Motor neuron (in vitro differentiated cells): ENCODE results near the gene ZSWIM5. TPM values are rescaled to one million over a fixed set of nuclear protein-coding genes. Genes with fewer than 3 reads are reported as not detected.
"Not testable (repeated sequence)": the region's sequence is repeated elsewhere in the genome, so short reads cannot be mapped to it uniquely, and the experiment has no call there.

Source experiments
- ATAC-seq, 8 experiments: fragments of 200-7000 bp; cut with Tn5 transposase; replicated peaks in 6 of 8; 2 replicates each; pipeline ENCODE4 v1.8.0; 2021; ENCODE audit warnings: mild to moderate bottlenecking in 8 of 8, moderate library complexity in 8 of 8
- H3K27ac ChIP-seq, 2 donors: fragments of 250-450 bp; sonication (Bioruptor Pico); 2 replicates each; pipeline ENCODE4 v1.9.0; 2021; ENCODE audit warnings: antibody characterized with exemption in 2 of 2, mild to moderate bottlenecking in 2 of 2, moderate library complexity in 1 of 2
- H3K4me1 ChIP-seq, 2 donors: fragments of 250-450 bp; sonication (Bioruptor Pico); replicated peaks in 1 of 2; 2 replicates each; pipeline ENCODE4 v1.6.1; 2021; ENCODE audit warnings: antibody characterized with exemption in 2 of 2, mild to moderate bottlenecking in 2 of 2, moderate library complexity in 1 of 2
- H3K4me3 ChIP-seq, 5 donors: fragments of 250-450 bp; sonication (Bioruptor Pico); 2 replicates each; pipeline ENCODE4 v1.9.0; 2021; ENCODE audit warnings: antibody characterized with exemption in 5 of 5, mild to moderate bottlenecking in 5 of 5, moderate library complexity in 4 of 5
- WGBS, 10 experiments: fragments of 450-650 bp; shearing (Covaris generic); methylation state at CpG; one replicate each; pipeline ENCODE4 v1.0.0; 2022; 5-methylcytosine and 5-hydroxymethylcytosine counted together
- in situ Hi-C, 9 experiments: fragments of 400-800 bp; cut with MboI; loops; one replicate each; pipeline ENCODE4 v1.15.0; 2021; ENCODE audit warnings: low sequenced_read_pairs in 9 of 9, low pct_unique_long_range_greater_than_20kb in 2 of 9; ENCODE audit not compliant: unreplicated experiment in 9 of 9
- total RNA-seq, 8 experiments: library from RNA; unstranded; fragments of 300-600 nt; gene quantifications; 2 replicates each; pipeline versions ENCODE4 v1.2.3 to v1.2.4, GENCODE V29; 2022

The ZSWIM5 gene
- total RNA-seq, 8 experiments from 2014 or later, result 0.35 to 30.9 (median 15.2) TPM

- in situ Hi-C loops, H3K27ac ChIP-seq, H3K4me3 ChIP-seq, H3K4me1 ChIP-seq, ATAC-seq: not testable (repeated sequence)
- no CpG with 5 or more reads among the region's 33 CpGs for WGBS, 10 experiments
Observed at GRCh38 chr1:45115198-45115597, 91.2 kb downstream of the ZSWIM5 start.

GRCh38 chr1:45112661-45113060 lies 93.7 kb downstream of the ZSWIM5 start:
- no peaks in the 10 kb centered on the region for H3K4me1 ChIP-seq
- peak in 2 of 8 experiments; percentile 38 to 99 for ATAC-seq
- no peak overlapping the region for H3K4me3 ChIP-seq
- H3K27ac ChIP-seq, result no peak overlapping the region
- whole genome bisulfite sequencing, 10 experiments, result 17 to 100% (median 86%) methylated on average over 1 to 3 of the region's 3 CpGs; no CpG with 5 or more reads in 3 of the 10 experiments
- in situ Hi-C loops, result no loop called here

DNA sequence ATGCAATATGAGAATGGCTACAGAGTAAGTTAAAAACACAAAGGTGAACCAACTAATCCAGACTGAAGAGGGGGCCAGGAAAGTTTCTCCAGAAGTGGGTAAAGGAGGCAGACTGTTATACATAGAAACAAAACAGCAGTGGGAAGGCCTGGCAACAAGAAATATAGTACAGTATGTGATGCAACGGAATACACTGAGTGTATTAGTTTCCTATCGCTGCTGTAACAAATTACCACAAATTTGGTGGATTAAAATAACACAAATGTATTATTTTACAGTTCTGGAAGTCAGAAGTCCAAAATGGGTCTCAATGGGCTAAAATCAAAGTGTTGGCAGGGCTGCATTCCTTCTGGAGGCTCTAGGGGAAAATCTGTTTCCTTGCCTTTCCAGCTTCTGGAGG lies 95.2 kb downstream of the ZSWIM5 start:
- H3K4me3 ChIP-seq, result no peak overlapping the region

GRCh38 chr1:45107782-45108181 lies 98.6 kb downstream of the ZSWIM5 start:
- ATAC-seq, result no peak
- Histone ChIP-seq H3K4me3 (no peak overlapping the region), H3K27ac (no peak overlapping the region), H3K4me1 (no peaks in the 10 kb centered on the region)
- WGBS, 10 experiments, result 40 to 100% (median 88%) methylated on average over 1 to 3 of the region's 3 CpGs
- in situ Hi-C loops, result no loop called here

More for the DNA sequence above, 95.2 kb downstream of the ZSWIM5 start:
- WGBS, 10 experiments, result 21 to 100% (median 79%) methylated on average over 2 of the region's 2 CpGs; no CpG with 5 or more reads in 2 of the 10 experiments
- Histone ChIP-seq H3K27ac (no peak overlapping the region), H3K4me1 (no peaks in the 10 kb centered on the region)
- ATAC-seq, result no peak
- in situ Hi-C loops, result no loop called here

DNA sequence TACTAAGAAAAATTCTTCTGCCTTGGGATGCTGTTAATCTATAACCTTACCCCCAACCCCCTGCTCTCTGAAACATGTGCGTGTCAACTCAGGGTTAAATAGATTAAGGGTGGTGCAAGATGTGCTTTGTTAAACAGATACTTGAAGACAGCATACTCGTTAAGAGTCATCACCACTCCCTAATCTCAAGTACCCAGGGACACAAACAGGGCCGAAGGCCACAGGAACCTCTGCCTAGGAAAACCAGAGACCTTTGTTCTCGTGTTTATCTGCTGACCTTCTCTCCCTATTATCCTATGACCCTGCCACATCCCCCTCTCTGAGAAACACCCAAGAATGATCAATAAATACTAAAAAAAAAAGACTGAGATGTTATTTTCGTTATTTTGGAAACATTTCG lies 99.5 kb downstream of the ZSWIM5 start:
- 0 to 100% (median 46%) methylated on average over 2 to 6 of the region's 6 CpGs; no CpG with 5 or more reads in 2 of the 10 experiments for WGBS, 10 experiments
- H3K4me1 ChIP-seq, ATAC-seq, H3K4me3 ChIP-seq, H3K27ac ChIP-seq, in situ Hi-C loops: not testable (repeated sequence)

DNA sequence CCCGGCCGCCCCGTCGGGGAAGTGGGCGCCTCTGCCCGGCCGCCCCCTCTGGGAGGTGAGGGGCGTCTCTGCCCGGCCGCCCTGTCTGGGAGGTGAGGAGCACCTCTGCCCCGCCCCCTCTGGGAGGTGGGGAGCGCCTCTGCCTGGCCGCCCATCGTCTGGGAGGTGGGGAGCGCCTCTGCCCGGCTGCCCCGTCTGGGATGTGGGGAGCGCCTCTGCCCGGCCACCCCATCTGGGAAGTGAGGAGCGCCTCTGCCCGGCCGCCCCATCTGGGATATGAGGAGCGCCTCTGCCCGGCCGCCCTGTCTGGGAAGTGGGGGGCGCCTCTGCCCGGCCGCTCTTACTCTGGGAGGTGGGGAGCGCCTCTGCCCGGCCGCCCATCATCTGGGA lies 100.3 kb downstream of the ZSWIM5 start:
- H3K27ac ChIP-seq, H3K4me1 ChIP-seq, H3K4me3 ChIP-seq, in situ Hi-C loops, ATAC-seq: not testable (repeated sequence)
- 86 to 100% methylated on average over 1 to 3 of the region's 31 CpGs; no CpG with 5 or more reads in 8 of the 10 experiments for WGBS, 10 experiments

- WGBS, 10 experiments, result 92 to 95% methylated on average over 5 to 8 of the region's 43 CpGs; no CpG with 5 or more reads in 8 of the 10 experiments
- H3K27ac ChIP-seq, H3K4me1 ChIP-seq, ATAC-seq, H3K4me3 ChIP-seq, in situ Hi-C loops: not testable (repeated sequence)
Observed at GRCh38 chr1:45105486-45106155, 100.8 kb downstream of the ZSWIM5 start.

- no peaks in the 10 kb centered on the region for H3K4me1 ChIP-seq
- peak in 2 of 8 experiments; percentile 19 to 25 for ATAC-seq
- H3K4me3 ChIP-seq, result no peak overlapping the region
- no peak overlapping the region for H3K27ac ChIP-seq
- in situ Hi-C loops, result no loop called here
Observed at GRCh38 chr1:45103534-45103933, 102.9 kb downstream of the ZSWIM5 start.

- in situ Hi-C loops, result no loop called here
- no peak overlapping the region for H3K27ac ChIP-seq
- H3K4me3 ChIP-seq, result no peak overlapping the region
- no peaks in the 10 kb centered on the region for H3K4me1 ChIP-seq
- no peak for ATAC-seq
Observed at GRCh38 chr1:45101947-45102346, 104.5 kb downstream of the ZSWIM5 start.

- H3K4me1 ChIP-seq, ATAC-seq, H3K27ac ChIP-seq, H3K4me3 ChIP-seq, in situ Hi-C loops: not testable (repeated sequence)
- 0 to 89% (median 80%) methylated on average over 1 to 5 of the region's 5 CpGs; no CpG with 5 or more reads in 5 of the 10 experiments for WGBS, 10 experiments
Observed at GRCh38 chr1:45101528-45101927, 104.9 kb downstream of the ZSWIM5 start.

GRCh38 chr1:45097944-45098343 lies 108.5 kb downstream of the ZSWIM5 start:
- peak in 2 of 8 experiments; percentile 20 to 47 for ATAC-seq
- 56 to 100% (median 100%) methylated on average over 1 of the region's 1 CpG; no CpG with 5 or more reads in 3 of the 10 experiments for WGBS, 10 experiments
- H3K4me1 ChIP-seq, result no peaks in the 10 kb centered on the region
- no peak overlapping the region for H3K4me3 ChIP-seq
- no peak overlapping the region for H3K27ac ChIP-seq
- in situ Hi-C loops, result no loop called here

GRCh38 chr1:45097079-45097478 lies 109.3 kb downstream of the ZSWIM5 start:
- 0 to 100% (median 67%) methylated on average over 1 to 2 of the region's 2 CpGs; no CpG with 5 or more reads in 3 of the 10 experiments for WGBS, 10 experiments
- in situ Hi-C loops, result no loop called here
- ATAC-seq, result no peak
- Histone ChIP-seq H3K4me1 (no peaks in the 10 kb centered on the region), H3K4me3 (no peak overlapping the region), H3K27ac (no peak overlapping the region)

GRCh38 chr1:45095450-45095849 lies 111.0 kb downstream of the ZSWIM5 start:
- in situ Hi-C loops, result no loop called here
- 6 to 94% (median 84%) methylated on average over 1 to 2 of the region's 2 CpGs for WGBS, 10 experiments
- no peak overlapping the region for H3K4me3 ChIP-seq
- no peak for ATAC-seq
- no peak overlapping the region for H3K27ac ChIP-seq
- H3K4me1 ChIP-seq, result no peaks in the 10 kb centered on the region

DNA sequence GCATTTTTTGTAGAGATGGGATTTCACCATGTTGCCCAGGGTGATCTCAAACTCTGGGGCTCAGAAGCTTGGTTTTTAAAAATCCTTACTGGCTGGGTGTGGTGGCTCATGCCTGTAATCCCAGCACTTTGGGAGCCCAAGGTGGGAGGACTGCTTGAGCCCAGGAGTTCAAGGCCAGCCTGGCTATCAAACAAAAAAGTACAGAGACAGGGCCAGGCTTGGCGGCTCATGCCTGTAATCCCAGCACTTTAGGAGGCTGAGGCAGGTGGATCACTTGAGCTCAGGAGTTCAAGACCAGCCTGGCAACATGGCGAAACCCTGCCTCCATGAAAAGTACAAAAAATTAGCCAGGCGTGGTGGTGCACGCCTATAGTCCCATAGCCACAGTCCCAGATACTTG lies 112.0 kb downstream of the ZSWIM5 start:
- ATAC-seq, H3K27ac ChIP-seq, in situ Hi-C loops, H3K4me3 ChIP-seq, H3K4me1 ChIP-seq: not testable (repeated sequence)
- 29 to 100% (median 85%) methylated on average over 1 to 4 of the region's 4 CpGs; no CpG with 5 or more reads in 2 of the 10 experiments for WGBS, 10 experiments
